ENCODE data around the gene SFMBT2. TPM values are rescaled to one million over a fixed set of nuclear protein-coding genes. Genes with fewer than 3 reads are reported as not detected.

SFMBT2 gene
- total and polyA plus RNA-seq, 10 donors: 4.4 to 47.7 (median 34.8) TPM

DNA sequence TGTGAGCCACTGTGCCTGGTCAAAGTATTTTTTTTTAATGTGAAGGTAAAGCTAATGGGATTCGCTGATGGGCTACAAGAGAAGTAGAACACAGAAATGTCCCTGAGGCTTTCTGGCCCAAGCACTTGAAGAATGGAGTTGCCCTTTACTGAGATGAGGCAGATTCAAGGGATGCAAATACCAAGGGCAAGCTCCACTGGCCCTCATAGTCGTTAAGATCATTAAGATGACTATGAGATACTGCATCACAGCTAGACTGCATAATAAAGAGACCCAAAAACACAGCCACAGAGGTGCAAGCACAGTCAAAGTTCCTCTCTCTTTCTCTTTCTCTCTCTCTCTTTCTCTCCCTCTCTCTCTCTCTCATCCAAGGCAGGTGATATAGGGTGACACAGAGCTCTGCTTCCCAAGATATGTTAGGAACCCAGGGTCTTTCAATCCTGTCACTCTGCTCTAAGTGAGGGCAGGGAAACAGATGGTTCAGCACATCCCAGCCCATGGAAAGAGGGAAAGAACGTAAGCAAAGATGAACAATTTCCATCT lies 117.4 kb downstream of the SFMBT2 start:
- intact Hi-C loops (cut with DNase I; ENCODE audit: low total_unique reads): no loop called here
- WGBS, 5 donors: 75 to 86% (median 81%) methylated on average over 3 of the region's 3 CpGs
- Histone ChIP-seq H3K9me3 (no peaks in the 10 kb centered on the region), H3K27me3 (replicated peaks in 1 of 7) (no peaks in the 10 kb centered on the region), H3K4me3 (no peak overlapping the region), H3K36me3 (peaks cover 0 to 14% (median 0%) of the 10 kb centered on the region in 6 donors), H3K4me1 (peaks cover 0 to 40% (median 20%) of the 10 kb centered on the region in 6 donors), H3K27ac (no peak overlapping the region)
- TF ChIP-seq POLR2AphosphoS5 (IDR thresholded peaks at IDR 0.05) (no peak), POLR2A (IDR thresholded peaks at IDR 0.05) (no peak)
- TF ChIP-seq, protein P1, sequence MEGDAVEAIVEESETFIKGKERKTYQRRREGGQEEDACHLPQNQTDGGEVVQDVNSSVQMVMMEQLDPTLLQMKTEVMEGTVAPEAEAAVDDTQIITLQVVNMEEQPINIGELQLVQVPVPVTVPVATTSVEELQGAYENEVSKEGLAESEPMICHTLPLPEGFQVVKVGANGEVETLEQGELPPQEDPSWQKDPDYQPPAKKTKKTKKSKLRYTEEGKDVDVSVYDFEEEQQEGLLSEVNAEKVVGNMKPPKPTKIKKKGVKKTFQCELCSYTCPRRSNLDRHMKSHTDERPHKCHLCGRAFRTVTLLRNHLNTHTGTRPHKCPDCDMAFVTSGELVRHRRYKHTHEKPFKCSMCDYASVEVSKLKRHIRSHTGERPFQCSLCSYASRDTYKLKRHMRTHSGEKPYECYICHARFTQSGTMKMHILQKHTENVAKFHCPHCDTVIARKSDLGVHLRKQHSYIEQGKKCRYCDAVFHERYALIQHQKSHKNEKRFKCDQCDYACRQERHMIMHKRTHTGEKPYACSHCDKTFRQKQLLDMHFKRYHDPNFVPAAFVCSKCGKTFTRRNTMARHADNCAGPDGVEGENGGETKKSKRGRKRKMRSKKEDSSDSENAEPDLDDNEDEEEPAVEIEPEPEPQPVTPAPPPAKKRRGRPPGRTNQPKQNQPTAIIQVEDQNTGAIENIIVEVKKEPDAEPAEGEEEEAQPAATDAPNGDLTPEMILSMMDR (IDR thresholded peaks at IDR 0.05 in 8 of 11, conservative IDR thresholded peaks at IDR 0.05 in 3 of 11): no peak
- no peak for DNase-seq

DNA sequence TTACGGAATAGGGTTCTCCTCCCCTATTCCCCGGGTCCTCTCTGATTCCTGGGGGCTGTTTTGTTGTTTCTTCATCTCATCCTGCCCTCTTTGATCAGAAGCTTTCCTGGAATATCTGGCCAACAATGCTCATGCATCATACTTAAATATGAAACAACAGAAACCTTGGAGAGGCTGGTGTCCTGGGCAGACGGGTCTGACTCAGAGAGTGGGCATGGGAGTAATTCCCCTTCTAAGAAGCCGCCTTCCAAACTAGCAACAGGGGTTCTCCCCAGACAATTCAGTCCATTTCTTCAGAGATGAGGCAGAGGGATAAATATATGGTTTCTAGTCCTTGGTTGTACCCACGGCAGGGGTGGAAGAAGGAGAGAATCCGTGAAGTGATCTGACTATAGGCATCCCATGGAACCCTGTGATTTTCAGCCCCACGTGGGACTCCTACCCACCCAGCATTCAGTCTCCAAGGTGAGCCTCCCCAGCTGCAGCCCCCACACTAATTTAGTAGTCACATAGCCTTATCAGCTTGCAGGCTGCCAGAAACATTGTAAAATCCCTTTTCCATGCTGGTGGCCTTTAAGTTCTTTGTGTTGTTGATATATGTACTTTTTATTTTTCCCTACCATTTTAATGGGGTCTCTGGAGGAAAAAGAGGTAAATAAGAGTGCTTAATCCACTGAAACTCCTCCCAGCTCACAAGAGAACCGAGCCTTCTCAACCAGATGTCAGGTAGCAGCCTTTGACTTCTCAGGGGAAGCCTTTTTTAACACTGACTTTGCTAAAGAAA lies 119.2 kb downstream of the SFMBT2 start:
- 82 to 89% (median 84%) methylated on average over 8 of the region's 8 CpGs for WGBS, 5 donors
- Histone ChIP-seq H3K4me3 (no peak overlapping the region), H3K4me1 (peaks cover 0 to 32% (median 8%) of the 10 kb centered on the region in 6 donors), H3K36me3 (peaks cover 0 to 14% (median 0%) of the 10 kb centered on the region in 6 donors), H3K27me3 (replicated peaks in 1 of 7) (no peaks in the 10 kb centered on the region), H3K9me3 (no peaks in the 10 kb centered on the region), H3K27ac (no peak overlapping the region)
- no peak for DNase-seq
- TF ChIP-seq, protein P1 (IDR thresholded peaks at IDR 0.05 in 8 of 11, conservative IDR thresholded peaks at IDR 0.05 in 3 of 11): no peak
- no peak for TF ChIP-seq POLR2A (IDR thresholded peaks at IDR 0.05)
- no peak for TF ChIP-seq POLR2AphosphoS5 (IDR thresholded peaks at IDR 0.05)
- intact Hi-C loops (cut with DNase I; ENCODE audit: low total_unique reads): no loop called here

DNA sequence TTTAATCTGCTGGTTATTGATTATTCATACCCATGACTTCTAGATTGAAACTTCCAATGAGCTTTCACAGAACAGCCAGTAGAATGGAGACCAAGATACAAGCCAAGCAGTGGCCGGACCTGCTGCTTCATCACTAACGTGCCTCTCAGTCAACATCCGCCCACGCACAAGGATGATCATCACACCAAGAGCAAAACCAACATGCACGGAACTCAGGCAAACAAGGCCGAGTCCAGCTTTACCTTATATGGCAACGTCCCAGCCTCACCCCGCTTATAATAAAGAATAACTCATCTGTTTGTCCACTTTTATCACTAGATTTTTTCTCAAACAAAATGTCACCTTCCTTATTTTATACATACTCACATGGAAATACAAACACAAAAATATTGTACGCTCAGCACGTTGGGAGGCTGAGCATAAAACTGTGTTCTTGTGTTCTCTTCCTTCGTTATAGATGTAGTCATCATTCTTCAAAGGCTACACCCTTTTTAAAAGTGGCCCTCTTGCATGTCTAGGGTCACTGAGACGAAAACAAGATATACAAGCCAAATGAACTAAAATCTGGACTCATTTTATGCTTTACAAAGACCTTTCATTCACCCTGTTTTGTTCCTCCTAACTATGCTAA lies 122.7 kb downstream of the SFMBT2 start:
- Histone ChIP-seq H3K4me1 (peaks cover 0 to 29% (median 4%) of the 10 kb centered on the region in 6 donors), H3K27me3 (replicated peaks in 1 of 7) (no peaks in the 10 kb centered on the region), H3K9me3 (no peaks in the 10 kb centered on the region), H3K36me3 (peaks cover 0 to 22% (median 3%) of the 10 kb centered on the region in 6 donors), H3K27ac (no peak overlapping the region), H3K4me3 (no peak overlapping the region)
- 92 to 96% (median 95%) methylated on average over 12 of the region's 12 CpGs for WGBS, 5 donors
- TF ChIP-seq POLR2AphosphoS5 (IDR thresholded peaks at IDR 0.05): no peak
- TF ChIP-seq, protein P1 (IDR thresholded peaks at IDR 0.05 in 8 of 11, conservative IDR thresholded peaks at IDR 0.05 in 3 of 11): no peak
- no peak for TF ChIP-seq POLR2A (IDR thresholded peaks at IDR 0.05)
- intact Hi-C loops (cut with DNase I; ENCODE audit: low total_unique reads): no loop called here
- no peak for DNase-seq

DNA sequence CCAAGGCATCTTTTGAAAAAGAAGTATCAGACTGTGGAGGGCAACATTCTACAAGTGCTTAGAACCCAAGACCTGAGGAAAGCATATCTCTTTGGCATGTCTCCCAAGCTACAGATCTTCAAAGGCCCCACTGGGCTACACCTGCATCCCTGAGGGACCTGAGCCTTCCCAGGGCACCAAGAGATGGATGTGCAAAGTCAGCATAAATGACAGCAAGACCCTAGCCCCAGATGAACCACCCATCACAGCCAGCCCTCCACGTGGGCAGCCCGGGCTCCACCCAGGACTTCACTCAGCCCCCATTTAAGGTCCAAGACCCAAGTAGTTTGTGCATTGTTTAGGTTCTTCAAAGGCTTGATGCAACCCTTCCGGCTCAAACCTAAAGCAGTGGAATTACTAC lies 123.5 kb downstream of the SFMBT2 start:
- H3K27ac ChIP-seq: no peak overlapping the region
- no peak overlapping the region for H3K4me3 ChIP-seq
- intact Hi-C loops (cut with DNase I; ENCODE audit: low total_unique reads): no loop called here
- no peaks in the 10 kb centered on the region for H3K9me3 ChIP-seq
- WGBS, 5 donors: 58 to 96% (median 79%) methylated on average over 3 of the region's 3 CpGs
- H3K27me3 ChIP-seq (replicated peaks in 1 of 7): no peaks in the 10 kb centered on the region
- no peak for TF ChIP-seq POLR2A (IDR thresholded peaks at IDR 0.05)
- TF ChIP-seq, protein P1 (IDR thresholded peaks at IDR 0.05 in 8 of 11, conservative IDR thresholded peaks at IDR 0.05 in 3 of 11): no peak
- TF ChIP-seq POLR2AphosphoS5 (IDR thresholded peaks at IDR 0.05): no peak
- peaks cover 0 to 29% (median 2%) of the 10 kb centered on the region in 6 donors for H3K4me1 ChIP-seq
- H3K36me3 ChIP-seq: peaks cover 0 to 29% (median 3%) of the 10 kb centered on the region in 6 donors
- no peak for DNase-seq

Measured in spleen (tissue), 11 donors.